Measurements from ENCODE around the gene TBC1D22A. TPM values are rescaled to one million over a fixed set of nuclear protein-coding genes. Genes with fewer than 3 reads are reported as not detected.

The TBC1D22A gene
- total and polyA plus RNA-seq, 8 donors, result 13.3 to 53.1 (median 21.5) TPM

DNA sequence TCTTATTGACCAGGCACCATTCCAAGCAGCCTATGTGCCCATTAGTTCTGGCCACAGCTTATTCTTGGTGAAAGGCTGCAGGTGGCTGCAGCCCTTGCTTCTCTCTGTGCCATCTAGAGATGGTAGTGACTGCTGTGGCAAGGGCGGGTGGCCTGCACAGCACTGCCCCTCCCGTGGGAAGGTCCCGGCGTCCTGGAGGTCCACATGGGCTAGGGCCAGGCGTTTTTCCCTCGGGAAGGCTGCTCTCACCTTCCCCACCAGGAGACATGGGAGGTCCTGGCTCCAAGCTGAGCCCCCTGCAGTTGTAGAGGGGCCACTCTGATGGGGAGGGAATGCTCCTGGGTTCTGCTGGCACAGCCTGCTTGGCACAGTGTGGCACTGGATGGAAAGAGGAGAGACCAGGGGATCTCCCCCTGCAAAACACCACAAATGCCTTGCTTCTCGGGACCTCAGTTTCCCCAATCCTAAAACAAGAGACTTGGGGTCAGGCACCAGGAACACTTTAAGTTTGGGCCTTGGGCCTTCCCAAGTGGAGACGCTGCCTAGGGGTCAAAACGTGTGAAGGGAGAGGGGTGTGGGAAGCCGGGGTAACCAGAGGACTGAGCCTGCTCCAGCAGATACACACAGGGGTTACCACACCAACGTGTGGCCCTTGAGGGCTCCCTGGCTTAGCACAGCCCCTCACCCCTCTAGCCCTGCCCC is 10.0 kb upstream of the TBC1D22A start:
- Histone ChIP-seq H3K4me3 (no peak overlapping the region), H3K36me3 (no peaks in the 10 kb centered on the region), H3K4me1 (peaks cover 54 to 71% (median 65%) of the 10 kb centered on the region in 4 donors), H3K9me3 (peaks cover 0 to 11% (median 1%) of the 10 kb centered on the region in 4 donors), H3K27ac (peak overlapping the region in 2 of 5 donors; percentile 88 to 95), H3K27me3 (peaks cover 0 to 14% (median 0%) of the 10 kb centered on the region in 3 donors)
- no peak for TF ChIP-seq EP300 (IDR thresholded peaks at IDR 0.05)
- no peak for TF ChIP-seq POLR2A (IDR thresholded peaks at IDR 0.05)
- WGBS, 5 donors, result 76 to 90% (median 87%) methylated on average over 5 to 11 of the region's 11 CpGs
- intact Hi-C loops (cut with DNase I; ENCODE audit: low total_unique reads), result no loop called here
- peak in 1 of 2 donors; percentile 19 for DNase-seq

DNA sequence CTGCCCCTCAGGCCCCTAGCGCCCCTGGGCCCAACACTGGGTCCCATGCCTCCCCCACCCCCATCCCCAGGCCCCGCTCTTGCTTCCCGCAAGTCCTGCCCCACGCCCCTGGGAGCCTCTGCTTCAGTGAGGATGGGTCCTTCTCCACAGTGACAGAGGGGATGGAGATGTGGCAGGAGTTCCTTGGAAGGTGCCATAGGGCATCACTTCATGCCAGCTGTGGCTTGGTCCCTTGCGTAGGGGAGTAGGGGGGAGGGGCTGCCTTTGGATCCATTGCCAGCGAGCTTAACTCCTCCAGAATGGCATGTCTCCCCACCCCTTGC is 9.5 kb upstream of the TBC1D22A start:
- intact Hi-C loops (cut with DNase I; ENCODE audit: low total_unique reads), result no loop called here
- WGBS, 5 donors, result 92 to 97% (median 96%) methylated on average over 5 to 6 of the region's 6 CpGs
- no peak for DNase-seq

DNA sequence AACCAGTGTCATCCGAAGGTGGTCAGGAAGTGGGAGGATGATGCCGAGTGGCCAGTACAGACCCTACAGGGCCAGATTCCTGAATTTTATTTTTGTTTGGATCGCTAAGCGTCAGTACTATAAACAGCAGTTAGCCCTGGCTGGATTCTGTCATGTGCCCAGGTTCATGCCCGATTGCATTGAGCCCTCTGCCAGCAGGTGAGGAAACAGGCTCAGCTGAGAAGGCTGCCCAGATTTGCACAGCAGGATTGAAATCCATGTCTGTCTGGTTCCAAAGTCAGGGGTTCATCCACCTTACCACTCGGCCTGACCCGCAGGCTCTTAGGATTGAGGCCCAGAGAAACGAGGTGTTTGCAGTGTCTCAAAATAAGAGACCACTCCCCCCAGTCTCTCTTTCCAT is 9.1 kb upstream of the TBC1D22A start:
- TF ChIP-seq, protein P1, sequence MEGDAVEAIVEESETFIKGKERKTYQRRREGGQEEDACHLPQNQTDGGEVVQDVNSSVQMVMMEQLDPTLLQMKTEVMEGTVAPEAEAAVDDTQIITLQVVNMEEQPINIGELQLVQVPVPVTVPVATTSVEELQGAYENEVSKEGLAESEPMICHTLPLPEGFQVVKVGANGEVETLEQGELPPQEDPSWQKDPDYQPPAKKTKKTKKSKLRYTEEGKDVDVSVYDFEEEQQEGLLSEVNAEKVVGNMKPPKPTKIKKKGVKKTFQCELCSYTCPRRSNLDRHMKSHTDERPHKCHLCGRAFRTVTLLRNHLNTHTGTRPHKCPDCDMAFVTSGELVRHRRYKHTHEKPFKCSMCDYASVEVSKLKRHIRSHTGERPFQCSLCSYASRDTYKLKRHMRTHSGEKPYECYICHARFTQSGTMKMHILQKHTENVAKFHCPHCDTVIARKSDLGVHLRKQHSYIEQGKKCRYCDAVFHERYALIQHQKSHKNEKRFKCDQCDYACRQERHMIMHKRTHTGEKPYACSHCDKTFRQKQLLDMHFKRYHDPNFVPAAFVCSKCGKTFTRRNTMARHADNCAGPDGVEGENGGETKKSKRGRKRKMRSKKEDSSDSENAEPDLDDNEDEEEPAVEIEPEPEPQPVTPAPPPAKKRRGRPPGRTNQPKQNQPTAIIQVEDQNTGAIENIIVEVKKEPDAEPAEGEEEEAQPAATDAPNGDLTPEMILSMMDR (IDR thresholded peaks at IDR 0.05), result no peak
- TF ChIP-seq POLR2AphosphoS5 (IDR thresholded peaks at IDR 0.05) (no peak), EP300 (IDR thresholded peaks at IDR 0.05) (no peak), POLR2A (IDR thresholded peaks at IDR 0.05) (no peak)

More for the DNA sequence above, 9.5 kb upstream of the TBC1D22A start:
- Histone ChIP-seq H3K4me1 (peaks cover 54 to 73% (median 65%) of the 10 kb centered on the region in 4 donors), H3K4me3 (no peak overlapping the region), H3K27ac (peak overlapping the region in 4 of 5 donors; percentile 82 to 95 (median 88)), H3K27me3 (peaks cover 0 to 9% (median 0%) of the 10 kb centered on the region in 3 donors), H3K9me3 (peaks cover 0 to 11% (median 1%) of the 10 kb centered on the region in 4 donors), H3K36me3 (no peaks in the 10 kb centered on the region)
- TF ChIP-seq POLR2A (IDR thresholded peaks at IDR 0.05), result no peak

DNA sequence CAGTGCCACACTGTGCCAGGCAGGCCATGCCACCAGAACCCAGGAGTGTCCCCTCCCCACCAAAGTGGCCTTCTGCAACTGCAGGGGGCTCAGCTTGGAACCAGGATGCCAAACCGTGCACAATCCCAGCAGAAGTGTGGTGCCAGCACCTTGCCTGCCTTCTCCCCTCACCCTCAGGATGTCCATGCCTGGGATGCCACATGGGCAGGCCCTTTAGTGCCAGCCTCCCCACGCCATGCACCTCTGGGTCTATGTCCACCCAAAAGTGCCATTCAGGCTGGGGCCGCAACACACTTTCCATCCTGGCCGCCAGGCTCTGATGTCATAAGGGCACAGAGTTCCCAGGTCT is 8.7 kb upstream of the TBC1D22A start:
- H3K4me1 ChIP-seq, result peaks cover 54 to 78% (median 64%) of the 10 kb centered on the region in 4 donors
- H3K27me3 ChIP-seq, result peaks cover 0 to 5% (median 0%) of the 10 kb centered on the region in 3 donors
- no peak overlapping the region for H3K4me3 ChIP-seq
- no peak for DNase-seq
- H3K36me3 ChIP-seq, result no peaks in the 10 kb centered on the region
- H3K27ac ChIP-seq, result peak overlapping the region; percentile 77 to 95 (median 88)
- 69 to 100% (median 81%) methylated on average over 1 to 4 of the region's 4 CpGs; no CpG with 5 or more reads in 1 of the 5 donors for WGBS, 5 donors
- H3K9me3 ChIP-seq, result peaks cover 0 to 11% (median 1%) of the 10 kb centered on the region in 4 donors
- TF ChIP-seq EP300 (IDR thresholded peaks at IDR 0.05), result no peak
- TF ChIP-seq POLR2A (IDR thresholded peaks at IDR 0.05), result no peak
- no peak for TF ChIP-seq POLR2AphosphoS5 (IDR thresholded peaks at IDR 0.05)
- TF ChIP-seq, protein P1 (IDR thresholded peaks at IDR 0.05), result no peak
- intact Hi-C loops (cut with DNase I; ENCODE audit: low total_unique reads), result no loop called here

More for the DNA sequence above, 9.1 kb upstream of the TBC1D22A start:
- peaks cover 0 to 11% (median 1%) of the 10 kb centered on the region in 4 donors for H3K9me3 ChIP-seq
- H3K4me3 ChIP-seq, result no peak overlapping the region
- H3K36me3 ChIP-seq, result no peaks in the 10 kb centered on the region
- H3K27me3 ChIP-seq, result peaks cover 0 to 5% (median 0%) of the 10 kb centered on the region in 3 donors
- peaks cover 54 to 77% (median 64%) of the 10 kb centered on the region in 4 donors for H3K4me1 ChIP-seq
- intact Hi-C loops (cut with DNase I; ENCODE audit: low total_unique reads), result no loop called here
- 83 to 91% (median 88%) methylated on average over 8 of the region's 8 CpGs for WGBS, 5 donors
- peak overlapping the region; percentile 77 to 95 (median 88) for H3K27ac ChIP-seq
- no peak for DNase-seq

DNA sequence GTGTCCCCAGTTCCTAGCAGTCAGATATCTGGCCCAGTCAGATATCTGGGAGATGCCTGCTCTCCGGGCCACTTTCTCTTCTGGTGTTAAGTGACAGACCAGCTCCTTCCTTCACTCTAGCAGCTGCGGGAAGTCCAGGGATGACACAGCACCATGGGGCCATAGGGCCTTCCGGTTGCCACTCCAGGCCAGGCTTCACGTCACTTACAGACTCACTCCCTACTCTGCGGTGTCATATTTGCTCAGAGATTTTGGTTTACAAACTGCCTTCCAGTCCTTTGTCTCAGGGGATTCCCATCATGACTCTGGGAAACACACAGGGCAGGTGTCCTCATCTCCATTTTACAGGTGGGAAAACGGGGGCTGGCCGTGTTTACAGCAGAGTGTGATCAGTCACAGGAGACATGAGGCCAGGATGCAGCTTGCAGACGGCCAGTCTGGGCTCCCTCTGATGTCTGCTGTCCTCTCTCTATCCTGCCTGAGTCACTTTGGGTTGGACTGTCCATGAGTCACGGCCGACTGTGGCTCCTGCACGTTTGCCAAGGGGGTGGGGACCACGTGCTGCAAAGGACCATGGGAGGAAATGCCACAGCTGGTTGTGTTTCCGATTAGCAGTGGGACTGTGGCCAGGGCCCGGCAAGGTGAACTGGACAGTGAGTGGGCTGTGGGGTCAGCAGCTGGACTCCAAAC is 8.2 kb upstream of the TBC1D22A start:
- Histone ChIP-seq H3K4me3 (no peak overlapping the region), H3K9me3 (peaks cover 0 to 11% (median 1%) of the 10 kb centered on the region in 4 donors), H3K36me3 (no peaks in the 10 kb centered on the region), H3K4me1 (peaks cover 53 to 78% (median 64%) of the 10 kb centered on the region in 4 donors), H3K27me3 (peaks cover 0 to 5% (median 0%) of the 10 kb centered on the region in 3 donors), H3K27ac (peak overlapping the region; percentile 77 to 95 (median 88))
- intact Hi-C loops (cut with DNase I; ENCODE audit: low total_unique reads), result no loop called here
- 12 to 17% (median 13%) methylated on average over 10 to 14 of the region's 14 CpGs for WGBS, 5 donors
- peak; percentile 92 to 94 for DNase-seq
- TF ChIP-seq EP300 (IDR thresholded peaks at IDR 0.05) (peak; percentile 23), POLR2AphosphoS5 (IDR thresholded peaks at IDR 0.05) (peak; percentile 90 to 99 (median 92)), POLR2A (IDR thresholded peaks at IDR 0.05) (no peak)
- TF ChIP-seq, protein P1 (IDR thresholded peaks at IDR 0.05), result no peak
